Right lung (tissue), 10 donors: ENCODE results near the gene NIPAL4. TPM values are rescaled to one million over a fixed set of nuclear protein-coding genes. Genes with fewer than 3 reads are reported as not detected.
"Not testable (repeated sequence)": the region's sequence is repeated elsewhere in the genome, so short reads cannot be mapped to it uniquely, and the experiment has no call there.

ENCODE experiments used
- DNase-seq, 2 donors: peaks; one replicate each; pipeline ENCODE4 v3.0.0-alpha.2; 2013
- long read RNA-seq, 8 donors: transcript quantifications; one replicate each; lab custom pipeline, GENCODE V29; 2026
- polyA plus RNA-seq, 5 donors: library from polyadenylated mRNA; unstranded; fragments of 120-200 nt; gene quantifications; one replicate each; pipeline versions ENCODE4 v1.2.1 to v1.2.3, GENCODE V29; 2013; ENCODE audit warnings: inconsistent platforms in 1 of 5, low replicate concordance in 1 of 5; ENCODE audit not compliant: insufficient read length in 5 of 5, insufficient read depth in 1 of 5

NIPAL4 gene
- polyA plus RNA-seq, result under 1 TPM in 4 of 5 donors, not detected in 1; 0.04 to 0.24 (median 0.12) TPM
- long read RNA-seq, donor 1, result 0 reads
- long read RNA-seq, donor 2, result 0 reads
- long read RNA-seq, donor 3, result 0 reads
- long read RNA-seq, donor 4, partial matches to known transcripts, result 0 of 1 reads
- long read RNA-seq, donor 4, other reads (novel, unspliced or antisense), result 0 of 1 reads
- long read RNA-seq, donor 5, result 0 reads
- long read RNA-seq, donor 6, result 0 reads
- long read RNA-seq, donor 7, result 0 reads
- long read RNA-seq, donor 8, result 0 reads

GRCh38 chr5:157459715-157460599 is at the start of gene NIPAL4:
Gene NIPAL4, plus strand, starts transcription at chr5:157460213. Its CDS starts 108 bp downstream, at chr5:157460321.
- no peak for DNase-seq

- DNase-seq, result no peak
These were observed 44.2 kb upstream of the NIPAL4 start for GRCh38 chr5:157415838-157416237.

GRCh38 chr5:157419521-157419920 is 40.5 kb upstream of the NIPAL4 start:
- DNase-seq, result not testable (repeated sequence)

- not testable (repeated sequence) for DNase-seq
These were observed 30.1 kb upstream of the NIPAL4 start for GRCh38 chr5:157429920-157430319.

- peak; percentile 31 to 40 for DNase-seq
These were observed 28.3 kb upstream of the NIPAL4 start for GRCh38 chr5:157431544-157432200.

GRCh38 chr5:157434096-157434495 is 25.9 kb upstream of the NIPAL4 start:
- no peak for DNase-seq

GRCh38 chr5:157443041-157443549 is 16.9 kb upstream of the NIPAL4 start:
- no peak for DNase-seq

GRCh38 chr5:157444224-157444623 is 15.8 kb upstream of the NIPAL4 start:
- no peak for DNase-seq

- DNase-seq, result no peak
These were observed 14.1 kb upstream of the NIPAL4 start for GRCh38 chr5:157445745-157446411.

GRCh38 chr5:157446412-157446935 is 13.5 kb upstream of the NIPAL4 start:
- DNase-seq, result no peak

GRCh38 chr5:157447201-157447637 is 12.8 kb upstream of the NIPAL4 start:
- peak; percentile 39 to 45 for DNase-seq

- peak; percentile 30 to 42 for DNase-seq
These were observed 10.8 kb upstream of the NIPAL4 start for GRCh38 chr5:157449011-157449723.

- no peak for DNase-seq
These were observed 10.0 kb upstream of the NIPAL4 start for GRCh38 chr5:157450024-157450423.

GRCh38 chr5:157451806-157452205 is 8.2 kb upstream of the NIPAL4 start:
- DNase-seq, result no peak

GRCh38 chr5:157454273-157454672 is 5.7 kb upstream of the NIPAL4 start:
- DNase-seq, result no peak

- no peak for DNase-seq
These were observed 5.0 kb upstream of the NIPAL4 start for GRCh38 chr5:157455057-157455456.

- DNase-seq, result no peak
These were observed 3.7 kb upstream of the NIPAL4 start for GRCh38 chr5:157456301-157456700.

GRCh38 chr5:157457391-157457790 is 2.6 kb upstream of the NIPAL4 start:
- DNase-seq, result no peak

GRCh38 chr5:157458835-157459234 is 1.2 kb upstream of the NIPAL4 start:
- DNase-seq, result no peak
